K562 (cell line): ENCODE data around the gene C18orf32. TPM values are rescaled to one million over a fixed set of nuclear protein-coding genes. Genes with fewer than 3 reads are reported as not detected.
"Not testable (repeated sequence)": the region's sequence is repeated elsewhere in the genome, so short reads cannot be mapped to it uniquely, and the experiment has no call there.

Experiments
- ATAC-seq: fragments of 200-7000 bp; cut with Tn5 transposase; 3 replicates; pipeline ENCODE4 v1.9.1; 2020; ENCODE audit warnings: moderate library complexity
- BruUV-seq: library from RNA; stranded (reverse); fragments of 400-500 nt; replicated peaks from 2 replicates; lab custom pipeline; 2021; lab: Mats Ljungman, UMichigan
- CTCF ChIA-PET: fragments of 300-600 bp; formaldehyde crosslinking; extraction: SDS; loops from one replicate; lab custom pipeline; 2021; ENCODE audit warnings: low intra/inter-chr PET ratio; lab: Yijun Ruan, JAX
- POLR2A ChIA-PET: fragments of 300-600, 350-650 bp; sonication (Branson Sonifier 250); formaldehyde crosslinking; extraction: SDS; loops from one replicate; lab custom pipeline; 2021; ENCODE audit warnings: antibody characterized with exemption, inconsistent platforms; lab: Yijun Ruan, JAX
- DNase-seq, 4 experiments: peaks; one replicate each; pipeline versions ENCODE4 v3.0.0 to v3.0.0-alpha.2; 2011 to 2018; ENCODE audit warnings: low spot score in 3 of 4, mixed read lengths in 3 of 4; ENCODE audit errors: extremely low read depth in 1 of 4
- FAIRE-seq: peaks from 2 replicates; lab custom pipeline; 2011; peaks lifted over from hg19 to GRCh38; lab: Jason Lieb, UNC
- H2AFZ ChIP-seq: 2 replicates; pipeline ENCODE4 v1.6.0; 2011; ENCODE audit warnings: low read depth, low read length, control low read depth, inconsistent platforms
- H3K27ac ChIP-seq: fragments of 200-600 bp; 3 replicates; pipeline ENCODE4 v1.8.0; 2011; ENCODE audit warnings: low read depth, mild to moderate bottlenecking, control low read depth, inconsistent platforms, low read length, moderate library complexity, mixed read lengths; ENCODE audit errors: extremely low read depth
- H3K27me3 ChIP-seq, 2 experiments: fragments of 300-600 bp in 1 of 2; 2 replicates in 1 of 2; 3 replicates in 1 of 2; pipeline versions ENCODE4 v1.6.0 to v1.8.0; 2011; ENCODE audit warnings: inconsistent platforms in 2 of 2, low read length in 2 of 2, mild to moderate bottlenecking in 1 of 2, mixed read lengths in 1 of 2, moderate library complexity in 1 of 2; ENCODE audit not compliant: control insufficient read depth in 2 of 2, insufficient read depth in 2 of 2
- H3K36me3 ChIP-seq: fragments of 300-600 bp; 3 replicates; pipeline ENCODE4 v1.8.0; 2011; ENCODE audit warnings: mild to moderate bottlenecking, low read length, inconsistent platforms; ENCODE audit not compliant: control insufficient read depth, insufficient read depth
- H3K4me1 ChIP-seq, 2 experiments: fragments of 200-600 bp in 1 of 2; replicated peaks in 1 of 2; 2 replicates in 1 of 2; 3 replicates in 1 of 2; pipeline versions ENCODE4 v1.5.1 to v1.8.0; 2011; ENCODE audit warnings: inconsistent platforms in 2 of 2, low read length in 2 of 2, mild to moderate bottlenecking in 1 of 2, mixed read lengths in 1 of 2, moderate library complexity in 1 of 2; ENCODE audit not compliant: control insufficient read depth in 2 of 2, insufficient read depth in 2 of 2
- H3K4me2 ChIP-seq: 2 replicates; pipeline ENCODE4 v1.6.1; 2011; ENCODE audit warnings: low read length, control low read depth, inconsistent platforms, mixed read lengths; ENCODE audit not compliant: insufficient read depth
- H3K4me3 ChIP-seq: fragments of 200-600 bp; sonication (generic), shearing (Covaris generic); 2 replicates; pipeline ENCODE4 v1.5.1; 2016; ENCODE audit warnings: control low read depth, inconsistent platforms
- H3K79me2 ChIP-seq: fragments of 200-600 bp; 3 replicates; pipeline ENCODE4 v1.8.0; 2011; ENCODE audit warnings: low read length, inconsistent platforms; ENCODE audit not compliant: control insufficient read depth, insufficient read depth
- H3K9ac ChIP-seq, 2 experiments: 2 replicates each; pipeline versions ENCODE4 v1.6.0 to v1.6.1; 2011; ENCODE audit warnings: low read depth in 2 of 2, low read length in 2 of 2, control low read depth in 1 of 2, inconsistent platforms in 1 of 2, mild to moderate bottlenecking in 1 of 2, mixed read lengths in 1 of 2; ENCODE audit not compliant: insufficient read depth in 1 of 2
- H3K9me1 ChIP-seq: one replicate; pipeline ENCODE4 v1.6.0; 2011; ENCODE audit warnings: inconsistent platforms, mild to moderate bottlenecking, low read length, moderate library complexity; ENCODE audit not compliant: control insufficient read depth, insufficient read depth
- H3K9me3 ChIP-seq: replicated peaks from 2 replicates; pipeline ENCODE4 v1.5.1; 2011; ENCODE audit warnings: low read depth, low read length, inconsistent platforms; ENCODE audit not compliant: control insufficient read depth, insufficient read depth
- H4K20me1 ChIP-seq: replicated peaks from 2 replicates; pipeline ENCODE4 v1.6.1; 2011; ENCODE audit warnings: low read length, inconsistent platforms, mixed read lengths; ENCODE audit not compliant: control insufficient read depth, insufficient read depth
- HBP1 ChIP-seq: fragments of 450-650 bp; formaldehyde crosslinking; IDR thresholded peaks from 2 replicates; pipeline ENCODE4 v1.4.0; 2022; ENCODE audit warnings: missing genetic modification characterization
- KLF10 ChIP-seq: fragments of 250-450 bp; sonication (Bioruptor Pico); IDR thresholded peaks from 2 replicates; pipeline ENCODE4 v1.6.1; 2021; ENCODE audit warnings: matching md5 sums
- SMARCC2 ChIP-seq: fragments of 450-650 bp; IDR thresholded peaks from 2 replicates; pipeline ENCODE4 v1.6.1; 2017; ENCODE audit warnings: antibody characterized with exemption, moderate library complexity, mild to moderate bottlenecking, low read depth
- TEAD1 ChIP-seq, 2 experiments: fragments of 450-650 bp in 1 of 2; sonication (generic) in 1 of 2; formaldehyde crosslinking; IDR thresholded peaks; 2 replicates each; pipeline versions ENCODE4 v1.4.0 to v1.8.0; 2020 to 2022; ENCODE audit warnings: mild to moderate bottlenecking in 2 of 2, missing genetic modification reagents in 1 of 2
- ZNF561 ChIP-seq: fragments of 450-650 bp; formaldehyde crosslinking; conservative IDR thresholded peaks from 2 replicates; pipeline ENCODE4 v1.4.0; 2020; ENCODE audit warnings: mild to moderate bottlenecking, moderate library complexity
- WGBS: fragments of 100-300 bp; shearing (Covaris generic); methylation state at CpG from one replicate; pipeline ENCODE4 v1.1.6; 2016; ENCODE audit warnings: low coverage, mixed read lengths; ENCODE audit not compliant: insufficient coverage; ENCODE audit errors: missing lambda C conversion rate; 5-methylcytosine and 5-hydroxymethylcytosine counted together
- in situ Hi-C: fragments of 300-500 bp; cut with MboI; formaldehyde crosslinking; loops from 4 replicates; pipeline ENCODE4 v1.15.0; 2018; ENCODE audit warnings: inconsistent platforms, mixed read lengths
- intact Hi-C: fragments of 100-400 bp; cut with micrococcal nuclease; formaldehyde crosslinking; loops from 2 replicates; pipeline ENCODE4 v1.14.2; 2022
- polyA plus RNA-seq, 8 experiments: library from polyadenylated mRNA; depleted of rRNA in 4 of 8; stranded (reverse) in 5 of 8; unstranded in 3 of 8; fragments of >200 nt; fragmentation: Nextera tagmentation in 2 of 8; fragmentation: Illumina TruSeq in 1 of 8; extraction: Ambion mirVana in 2 of 8; extraction: Trizol in 1 of 8; gene quantifications; 2 replicates each; pipeline versions ENCODE4 v1.2.1 to v1.2.3, GENCODE V29; 2011 to 2014; ENCODE audit warnings: inconsistent platforms in 1 of 8, missing spikeins in 1 of 8
- total RNA-seq, 7 experiments: library from RNA; depleted of rRNA in 6 of 7; stranded (reverse); fragments of >200 nt in 6 of 7; fragmentation: Illumina TruSeq in 2 of 7; extraction: Trizol in 2 of 7; gene quantifications; 2 replicates each; pipeline versions ENCODE4 v1.2.1 to v1.2.3, GENCODE V29; 2011 to 2021; ENCODE audit warnings: low replicate concordance in 1 of 7

Gene C18orf32
- total and polyA plus RNA-seq, 9 of the 15 experiments (the other 6 are each of a cell fraction or from before 2014, with no cell fraction given), result 8.5 to 35.0 (median 20.4) TPM

- TF ChIP-seq KLF10 (CRISPR knock-in tag), result no peak
- no peak for TF ChIP-seq ZNF561
- TF ChIP-seq HBP1, result no peak
- TF ChIP-seq TEAD1 (CRISPR knock-in tag; IDR thresholded peaks at IDR 0.05), result no peak
- TF ChIP-seq SMARCC2, result no peak
Observed at GRCh38 chr18:49515516-49515915, 28.5 kb upstream of the C18orf32 start (continued).

GRCh38 chr18:49515003-49515402 lies 28.0 kb upstream of the C18orf32 start:
- intact Hi-C loops, H3K36me3 ChIP-seq, H4K20me1 ChIP-seq, H3K4me2 ChIP-seq, ATAC-seq, H3K27ac ChIP-seq, in situ Hi-C loops, H3K4me3 ChIP-seq, H2AFZ ChIP-seq, FAIRE-seq, H3K9ac ChIP-seq, DNase-seq, H3K9me3 ChIP-seq, H3K27me3 ChIP-seq, H3K79me2 ChIP-seq, H3K9me1 ChIP-seq, BruUV-seq: not testable (repeated sequence)
- peaks cover 0 to 11% of the 10 kb centered on the region in 2 experiments; a peak in 3 of 5 replicates for H3K4me1 ChIP-seq
- WGBS, result 68% methylated on average over 5 of the region's 5 CpGs
- ChIA-PET CTCF (interaction anchor here (1.1 kb wide), 1 partner anchor 344 kb away, joined by 3 read pairs; no protein-coding TSS in a partner anchor), POLR2A (interaction anchor here (0.8 kb wide), 1 partner anchor 57 kb away, joined by 4 read pairs; no protein-coding TSS in a partner anchor)
